ENCODE data around the gene ICAM1. TPM values are rescaled to one million over a fixed set of nuclear protein-coding genes. Genes with fewer than 3 reads are reported as not detected.

The ICAM1 gene
- total RNA-seq, 4 donors from 2014 or later: 5.1 to 19.0 (median 6.7) TPM

- DNase-seq (ENCODE audit: low spot score in 2 of 2): no peak
- intact Hi-C loops (cut with DNase I; ENCODE audit: low total_unique reads): no loop called here
These were observed 25.1 kb downstream of the ICAM1 start for GRCh38 chr19:10295847-10296591.

GRCh38 chr19:10299545-10300458 is 28.9 kb downstream of the ICAM1 start:
- WGBS, 2 donors: 50 to 53% methylated on average over 14 of the region's 14 CpGs
- no peak overlapping the region for H3K4me3 ChIP-seq (ENCODE audit: low read depth, poor library complexity, severe bottlenecking)
- TF ChIP-seq POLR2A (IDR thresholded peaks at IDR 0.05): no peak
- intact Hi-C loops (cut with DNase I; ENCODE audit: low total_unique reads): no loop called here
- no peak for DNase-seq (ENCODE audit: low spot score in 2 of 2)

More at GRCh38 chr19:10295847-10296591, 25.1 kb downstream of the ICAM1 start:
- no peak for TF ChIP-seq CTCF (IDR thresholded peaks at IDR 0.05)
- TF ChIP-seq POLR2A (IDR thresholded peaks at IDR 0.05): no peak
- H3K4me3 ChIP-seq (ENCODE audit: low read depth, poor library complexity, severe bottlenecking): no peak overlapping the region
- 6 to 9% methylated on average over 25 to 37 of the region's 58 CpGs for WGBS, 2 donors

- no peak for DNase-seq (ENCODE audit: low spot score in 2 of 2)
- 74 to 81% methylated on average over 17 of the region's 17 CpGs for WGBS, 2 donors
- TF ChIP-seq CTCF (IDR thresholded peaks at IDR 0.05): no peak
- no peak for TF ChIP-seq POLR2A (IDR thresholded peaks at IDR 0.05)
- intact Hi-C loops (cut with DNase I; ENCODE audit: low total_unique reads): no loop called here
- H3K4me3 ChIP-seq (ENCODE audit: low read depth, poor library complexity, severe bottlenecking): no peak overlapping the region
These were observed 34.4 kb downstream of the ICAM1 start for GRCh38 chr19:10305139-10305806.

- no peak for DNase-seq (ENCODE audit: low spot score in 2 of 2)
- intact Hi-C loops (cut with DNase I; ENCODE audit: low total_unique reads): no loop called here
- 87% methylated on average over 5 of the region's 5 CpGs for WGBS, 2 donors
- H3K4me3 ChIP-seq (ENCODE audit: low read depth, poor library complexity, severe bottlenecking): no peak overlapping the region
- TF ChIP-seq CTCF (IDR thresholded peaks at IDR 0.05) (no peak), POLR2A (IDR thresholded peaks at IDR 0.05) (no peak)
These were observed 35.4 kb downstream of the ICAM1 start for GRCh38 chr19:10306327-10306726.

- TF ChIP-seq POLR2A (IDR thresholded peaks at IDR 0.05) (no peak), CTCF (IDR thresholded peaks at IDR 0.05) (no peak)
- no peak for DNase-seq (ENCODE audit: low spot score in 2 of 2)
- 91 to 94% methylated on average over 20 to 24 of the region's 24 CpGs for WGBS, 2 donors
- intact Hi-C loops (cut with DNase I; ENCODE audit: low total_unique reads): no loop called here
- no peak within 1 kb of the TSS for H3K4me3 ChIP-seq (ENCODE audit: low read depth, poor library complexity, severe bottlenecking)
These were observed 38.5 kb downstream of the ICAM1 start, which contains the start of gene ZGLP1 for GRCh38 chr19:10309423-10309822. Gene ZGLP1 (minus strand): TSS chr19:10309815.
